IMR-90 (cell line): Measurements from ENCODE around the gene NXPH4. TPM values are rescaled to one million over a fixed set of nuclear protein-coding genes. Genes with fewer than 3 reads are reported as not detected.

Source experiments
- ATAC-seq: fragments of 200-7000 bp; cut with Tn5 transposase; 2 replicates; pipeline ENCODE4 v1.9.1; 2020; ENCODE audit warnings: low read depth, mild to moderate bottlenecking, moderate library complexity
- BruUV-seq: library from RNA; stranded (reverse); fragments of 400-500 nt; replicated peaks from 2 replicates; lab custom pipeline; 2021; lab: Mats Ljungman, UMichigan
- CTCF ChIA-PET: fragments of 300-600 bp; formaldehyde crosslinking; extraction: SDS; loops from one replicate; lab custom pipeline; 2021; ENCODE audit warnings: antibody characterized with exemption; lab: Yijun Ruan, JAX
- POLR2A ChIA-PET: fragments of 300-600 bp; sonication (Branson Sonifier 250); formaldehyde crosslinking; loops from one replicate; lab custom pipeline; 2022; ENCODE audit warnings: antibody characterized with exemption; ENCODE audit not compliant: unreplicated experiment; lab: Charles Lee
- DNase-seq: peaks from one replicate; pipeline ENCODE4 v3.0.0; 2013
- H2AFZ ChIP-seq: replicated peaks from 2 replicates; pipeline ENCODE3; 2013; ENCODE audit warnings: low read length, mild to moderate bottlenecking; ENCODE audit not compliant: poor library complexity
- H2AK5ac ChIP-seq: 2 replicates; pipeline ENCODE4 v1.6.1; 2013; ENCODE audit warnings: low read depth, low read length, inconsistent platforms
- H2AK9ac ChIP-seq: replicated peaks from 2 replicates; pipeline ENCODE3; 2013; ENCODE audit warnings: mild to moderate bottlenecking, low read depth, low read length, moderate library complexity; ENCODE audit not compliant: poor library complexity
- H2BK120ac ChIP-seq: 2 replicates; pipeline ENCODE4 v1.6.1; 2013; ENCODE audit warnings: low read depth, low read length, inconsistent platforms
- H2BK15ac ChIP-seq: 3 replicates; pipeline ENCODE4 v1.6.1; 2013; ENCODE audit warnings: low read depth, low read length, inconsistent platforms
- H2BK20ac ChIP-seq: 2 replicates; pipeline ENCODE4 v1.6.1; 2013; ENCODE audit warnings: low read depth, mild to moderate bottlenecking, inconsistent platforms, low read length, moderate library complexity
- H2BK5ac ChIP-seq: 2 replicates; pipeline ENCODE4 v1.6.1; 2013; ENCODE audit warnings: mild to moderate bottlenecking, low read depth, low read length, inconsistent platforms; ENCODE audit not compliant: poor library complexity, severe bottlenecking
- H3K14ac ChIP-seq: replicated peaks from 2 replicates; pipeline ENCODE4 v1.6.1; 2013; ENCODE audit warnings: low read depth, low read length, inconsistent platforms
- H3K18ac ChIP-seq: 2 replicates; pipeline ENCODE4 v1.6.1; 2013; ENCODE audit warnings: low read depth, low read length, control low read depth
- H3K23ac ChIP-seq: 2 replicates; pipeline ENCODE4 v1.6.1; 2013; ENCODE audit warnings: low read depth, low read length, inconsistent platforms
- H3K27ac ChIP-seq: 2 replicates; pipeline ENCODE4 v1.5.1; 2013; ENCODE audit warnings: mild to moderate bottlenecking, control low read depth, low read length; ENCODE audit not compliant: insufficient read depth
- H3K27me3 ChIP-seq: 2 replicates; pipeline ENCODE4 v1.6.1; 2013; ENCODE audit warnings: low read length; ENCODE audit not compliant: control insufficient read depth, insufficient read depth
- H3K36me3 ChIP-seq: 2 replicates; pipeline ENCODE4 v1.6.1; 2013; ENCODE audit warnings: low read length, mixed read lengths; ENCODE audit not compliant: control insufficient read depth, insufficient read depth
- H3K4ac ChIP-seq: 2 replicates; pipeline ENCODE4 v1.6.1; 2013; ENCODE audit warnings: low read depth, low read length, inconsistent platforms
- H3K4me1 ChIP-seq: 2 replicates; pipeline ENCODE4 v1.6.1; 2013; ENCODE audit warnings: low read length, mixed read lengths; ENCODE audit not compliant: control insufficient read depth, insufficient read depth
- H3K4me2 ChIP-seq: 2 replicates; pipeline ENCODE4 v1.6.1; 2013; ENCODE audit warnings: low read depth, mild to moderate bottlenecking, control low read depth, low read length, moderate library complexity
- H3K4me3 ChIP-seq: 2 replicates; pipeline ENCODE4 v1.5.1; 2013; ENCODE audit warnings: low read depth, mild to moderate bottlenecking, control low read depth, low read length, moderate library complexity; ENCODE audit not compliant: insufficient read depth
- H3K56ac ChIP-seq: 2 replicates; pipeline ENCODE4 v1.6.1; 2013; ENCODE audit warnings: low read length, inconsistent platforms; ENCODE audit not compliant: insufficient read depth; ENCODE audit errors: extremely low read depth
- H3K79me1 ChIP-seq, 2 experiments: 2 replicates each; pipeline ENCODE4 v1.6.1; 2013; ENCODE audit warnings: low read length in 2 of 2, inconsistent platforms in 1 of 2, low read depth in 1 of 2
- H3K9ac ChIP-seq: 2 replicates; pipeline ENCODE4 v1.6.1; 2013; ENCODE audit warnings: low read depth, low read length, control low read depth
- H3K9me1 ChIP-seq: 2 replicates; pipeline ENCODE4 v1.6.1; 2013; ENCODE audit warnings: low read length, inconsistent platforms; ENCODE audit not compliant: insufficient read depth
- H3K9me3 ChIP-seq: 2 replicates; pipeline ENCODE4 v1.6.1; 2013; ENCODE audit warnings: low read length; ENCODE audit not compliant: control insufficient read depth, insufficient read depth
- H4K20me1 ChIP-seq: 2 replicates; pipeline ENCODE4 v1.6.1; 2013; ENCODE audit warnings: low read length, inconsistent platforms; ENCODE audit not compliant: insufficient read depth
- H4K5ac ChIP-seq: 2 replicates; pipeline ENCODE4 v1.6.1; 2013; ENCODE audit warnings: mild to moderate bottlenecking, low read depth, low read length, control low read depth
- H4K8ac ChIP-seq, 2 experiments: 2 replicates each; pipeline ENCODE4 v1.6.1; 2013; ENCODE audit warnings: low read depth in 2 of 2, low read length in 2 of 2, control low read depth in 1 of 2, inconsistent platforms in 1 of 2
- H4K91ac ChIP-seq: 2 replicates; pipeline ENCODE4 v1.6.1; 2013; ENCODE audit warnings: low read depth, low read length, inconsistent platforms; ENCODE audit not compliant: insufficient read depth
- BHLHE40 ChIP-seq: fragments of 150-350 bp; IDR thresholded peaks from 2 replicates; pipeline ENCODE4 v1.6.1; 2016; ENCODE audit warnings: mild to moderate bottlenecking, low read depth, low read length
- CHD1 ChIP-seq: IDR thresholded peaks from 2 replicates; pipeline ENCODE4 v1.6.1; 2012; ENCODE audit warnings: low read depth, low read length, improper control_type of control experiment
- CTCF ChIP-seq: conservative IDR thresholded peaks from 2 replicates; pipeline ENCODE4 v1.5.1; 2012; ENCODE audit warnings: mild to moderate bottlenecking, low read depth, low read length, improper control_type of control experiment
- FOS ChIP-seq: fragments of 150-350 bp; IDR thresholded peaks from 2 replicates; pipeline ENCODE4 v1.6.1; 2016; ENCODE audit warnings: low read depth, low read length
- MAFK ChIP-seq: IDR thresholded peaks from 2 replicates; pipeline ENCODE4 v1.6.1; 2012; ENCODE audit warnings: low read depth, low read length, improper control_type of control experiment
- MXI1 ChIP-seq: IDR thresholded peaks from 2 replicates; pipeline ENCODE4 v1.6.1; 2012; ENCODE audit warnings: low read depth, mild to moderate bottlenecking, low read length, moderate library complexity, borderline replicate concordance
- NFE2L2 ChIP-seq: fragments of 150-350 bp; IDR thresholded peaks from 2 replicates; pipeline ENCODE4 v1.6.1; 2016; ENCODE audit warnings: low read depth, mild to moderate bottlenecking, low read length
- RCOR1 ChIP-seq: IDR thresholded peaks from 2 replicates; pipeline ENCODE4 v1.6.1; 2012; ENCODE audit warnings: mild to moderate bottlenecking, low read length, improper control_type of control experiment; ENCODE audit not compliant: insufficient replicate concordance
- dilution Hi-C: fragments of 300-500 bp; cut with HindIII; formaldehyde crosslinking; loops from one replicate; pipeline ENCODE4 v1.14.3; 2018; ENCODE audit warnings: low sequenced_read_pairs; ENCODE audit not compliant: unreplicated experiment
- in situ Hi-C: fragments of 300-500 bp; cut with MboI; formaldehyde crosslinking; loops from 3 replicates; pipeline ENCODE4 v1.14.3; 2019; ENCODE audit warnings: low sequenced_read_pairs, inconsistent platforms, mixed read lengths
- intact Hi-C: fragments of 100-400 bp; cut with micrococcal nuclease; formaldehyde crosslinking; loops from 2 replicates; pipeline ENCODE4 v1.10.0; 2022
- polyA plus RNA-seq, 3 experiments: library from polyadenylated mRNA; depleted of rRNA; stranded (reverse); fragments of >200 nt; gene quantifications; 2 replicates each; pipeline ENCODE4 v1.2.3, GENCODE V29; 2012; ENCODE audit warnings: low replicate concordance in 1 of 3
- total RNA-seq: library from RNA; depleted of rRNA; stranded (reverse); fragments of >200 nt; gene quantifications from 2 replicates; pipeline ENCODE4 v1.2.3, GENCODE V29; 2012
- TF ChIP-seq, protein P1 (sequence below): fragments of 150-350 bp; IDR thresholded peaks from 2 replicates; pipeline ENCODE4 v1.6.1; 2016; ENCODE audit warnings: low read depth, mild to moderate bottlenecking, low read length, moderate library complexity, borderline replicate concordance
- TF ChIP-seq, protein P2 (sequence below): fragments of 150-350 bp; IDR thresholded peaks from 2 replicates; pipeline ENCODE4 v1.6.1; 2017; ENCODE audit warnings: mild to moderate bottlenecking, antibody characterized with exemption, low read length, low read depth

NXPH4 gene
- total and polyA plus RNA-seq, 2 of the 4 experiments (the other 2 are of a cell fraction), result 0.36 to 3.8 TPM

GRCh38 chr12:57272337-57273151 lies 56.0 kb downstream of the NXPH4 start (continued):
- TF ChIP-seq MXI1, result no peak
- no peak for TF ChIP-seq RCOR1

DNA sequence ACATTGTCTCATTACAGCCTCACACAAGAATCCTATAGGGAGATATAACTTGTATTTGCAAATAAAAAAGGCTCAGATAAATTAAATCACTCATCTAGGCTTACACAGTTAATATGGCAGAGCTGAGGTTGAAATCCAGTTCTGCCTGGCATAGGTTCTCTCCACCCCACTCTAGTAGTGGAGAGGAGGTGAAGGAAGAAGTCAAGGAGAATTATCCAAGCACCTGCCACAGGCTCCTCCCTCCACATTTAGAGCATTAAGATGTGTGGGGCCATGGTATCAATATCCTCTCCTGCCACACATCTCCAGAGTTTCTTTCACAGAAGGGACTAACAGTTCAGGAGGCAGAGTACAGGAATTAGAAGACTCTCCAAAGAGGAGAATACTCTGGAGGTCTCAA lies 56.9 kb downstream of the NXPH4 start:
- no peak for ATAC-seq
- Histone ChIP-seq H3K9ac (no peak overlapping the region), H3K4ac (no peak overlapping the region), H3K79me1 (0 out of 4 replicates have a peak, but pooled peaks cover 0 to 7% of the 10 kb centered on the region in 2 experiments), H3K18ac (no peak overlapping the region), H2AK9ac (no peak overlapping the region), H3K56ac (no peak overlapping the region), H2BK5ac (no peak overlapping the region), H3K14ac (no peak overlapping the region), H2AK5ac (no peak overlapping the region), H2AFZ (no peak overlapping the region), H3K4me2 (no peak overlapping the region), H3K9me3 (no peaks in the 10 kb centered on the region), H3K27me3 (no peaks in the 10 kb centered on the region), H3K4me1 (peaks cover 5% of the 10 kb centered on the region; the same call in 1 of the 2 replicates), H2BK20ac (no peak overlapping the region), H4K20me1 (0 out of 2 replicates have a peak, but pooled peaks cover 5% of the 10 kb centered on the region), H3K27ac (no peak overlapping the region), H4K5ac (no peak overlapping the region), H4K91ac (no peak overlapping the region), H2BK15ac (no peak overlapping the region), H3K23ac (no peak overlapping the region), H3K9me1 (peaks cover 4% of the 10 kb centered on the region; the same call in 1 of the 2 replicates), H4K8ac (no peak overlapping the region), H3K36me3 (peaks cover 17% of the 10 kb centered on the region), H2BK120ac (no peak overlapping the region), H3K4me3 (no peak overlapping the region)
- CTCF ChIA-PET, result interaction anchor here (1.3 kb wide), 1 partner anchor 14 kb away, joined by 4 read pairs; no protein-coding TSS in a partner anchor
- POLR2A ChIA-PET, result no interaction called here
- intact Hi-C loops (no loop called here), dilution Hi-C loops (no loop called here), in situ Hi-C loops (no loop called here)
- no peak for TF ChIP-seq RCOR1
- TF ChIP-seq FOS, result no peak
- TF ChIP-seq, protein P1, sequence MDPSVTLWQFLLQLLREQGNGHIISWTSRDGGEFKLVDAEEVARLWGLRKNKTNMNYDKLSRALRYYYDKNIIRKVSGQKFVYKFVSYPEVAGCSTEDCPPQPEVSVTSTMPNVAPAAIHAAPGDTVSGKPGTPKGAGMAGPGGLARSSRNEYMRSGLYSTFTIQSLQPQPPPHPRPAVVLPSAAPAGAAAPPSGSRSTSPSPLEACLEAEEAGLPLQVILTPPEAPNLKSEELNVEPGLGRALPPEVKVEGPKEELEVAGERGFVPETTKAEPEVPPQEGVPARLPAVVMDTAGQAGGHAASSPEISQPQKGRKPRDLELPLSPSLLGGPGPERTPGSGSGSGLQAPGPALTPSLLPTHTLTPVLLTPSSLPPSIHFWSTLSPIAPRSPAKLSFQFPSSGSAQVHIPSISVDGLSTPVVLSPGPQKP, result no peak
- TF ChIP-seq MAFK, result no peak
- no peak for TF ChIP-seq CTCF
- TF ChIP-seq, protein P2, sequence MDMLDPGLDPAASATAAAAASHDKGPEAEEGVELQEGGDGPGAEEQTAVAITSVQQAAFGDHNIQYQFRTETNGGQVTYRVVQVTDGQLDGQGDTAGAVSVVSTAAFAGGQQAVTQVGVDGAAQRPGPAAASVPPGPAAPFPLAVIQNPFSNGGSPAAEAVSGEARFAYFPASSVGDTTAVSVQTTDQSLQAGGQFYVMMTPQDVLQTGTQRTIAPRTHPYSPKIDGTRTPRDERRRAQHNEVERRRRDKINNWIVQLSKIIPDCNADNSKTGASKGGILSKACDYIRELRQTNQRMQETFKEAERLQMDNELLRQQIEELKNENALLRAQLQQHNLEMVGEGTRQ, result no peak
- no peak for TF ChIP-seq CHD1
- no peak for TF ChIP-seq NFE2L2
- TF ChIP-seq BHLHE40, result no peak
- BruUV-seq, result no TSS peak
- DNase-seq, result no peak
